HepG2 (cell line): Measurements from ENCODE around the gene HAO2. TPM values are rescaled to one million over a fixed set of nuclear protein-coding genes. Genes with fewer than 3 reads are reported as not detected.

ENCODE experiments used
- ATAC-seq: fragments of 200-7000 bp; cut with Tn5 transposase; 3 replicates; pipeline ENCODE4 v1.9.1; 2020; ENCODE audit warnings: mild to moderate bottlenecking, moderate library complexity
- BruUV-seq: library from RNA; stranded (reverse); fragments of 400-500 nt; replicated peaks from 2 replicates; lab custom pipeline; 2021; lab: Mats Ljungman, UMichigan
- CTCF ChIA-PET: fragments of 300-600 bp; formaldehyde crosslinking; extraction: SDS; loops from one replicate; lab custom pipeline; 2021; ENCODE audit warnings: low total read pairs, inconsistent platforms, low intra/inter-chr PET ratio; lab: Yijun Ruan, JAX
- POLR2A ChIA-PET: fragments of 350-600 bp; sonication (Branson Sonifier 250); formaldehyde crosslinking; loops from one replicate; lab custom pipeline; 2020; ENCODE audit warnings: antibody characterized with exemption, inconsistent platforms; lab: Yijun Ruan, JAX
- DNase-seq: peaks from one replicate; pipeline ENCODE4 v3.0.0-alpha.2; 2015; ENCODE audit warnings: low spot score
- FAIRE-seq: peaks from 3 replicates; lab custom pipeline; 2011; peaks lifted over from hg19 to GRCh38; lab: Jason Lieb, UNC
- H2AFZ ChIP-seq: one replicate; pipeline ENCODE4 v1.6.1; 2011; ENCODE audit warnings: low read length, inconsistent platforms
- H3K27ac ChIP-seq: fragments of 300-600 bp; 3 replicates; pipeline ENCODE4 v1.8.0; 2011; ENCODE audit warnings: mixed run types, mild to moderate bottlenecking, mixed read lengths, low read length, inconsistent platforms; ENCODE audit not compliant: insufficient read depth; ENCODE audit errors: extremely low read length
- H3K27me3 ChIP-seq, 2 experiments: fragments of 200-600 bp in 1 of 2; 2 replicates in 1 of 2; 3 replicates in 1 of 2; pipeline versions ENCODE4 v1.6.0 to v1.8.0; 2011; ENCODE audit warnings: low read length in 2 of 2, mild to moderate bottlenecking in 2 of 2, moderate library complexity in 2 of 2, inconsistent platforms in 1 of 2; ENCODE audit not compliant: insufficient read depth in 2 of 2, control insufficient read depth in 1 of 2
- H3K36me3 ChIP-seq, 2 experiments: fragments of 200-600 bp in 1 of 2; replicated peaks in 1 of 2; 2 replicates in 1 of 2; 3 replicates in 1 of 2; pipeline versions ENCODE4 v1.5.1 to v1.8.0; 2011; ENCODE audit warnings: low read length in 2 of 2, inconsistent platforms in 1 of 2; ENCODE audit not compliant: insufficient read depth in 2 of 2, control insufficient read depth in 1 of 2
- H3K4me1 ChIP-seq: 2 replicates; pipeline ENCODE4 v1.5.1; 2012; ENCODE audit warnings: low read length, inconsistent platforms; ENCODE audit not compliant: insufficient read depth
- H3K4me2 ChIP-seq: 2 replicates; pipeline ENCODE4 v1.6.0; 2011; ENCODE audit warnings: low read depth, low read length, inconsistent platforms
- H3K4me3 ChIP-seq, 3 experiments: fragments of 200-600 bp in 1 of 3; sonication (generic), shearing (Covaris generic) in 1 of 3; replicated peaks in 1 of 3; 2 replicates each; pipeline ENCODE4 v1.5.1; 2011 to 2016; ENCODE audit warnings: low read length in 3 of 3, inconsistent platforms in 2 of 3, low read depth in 2 of 3, mild to moderate bottlenecking in 2 of 3, control low read depth in 1 of 3, mixed read lengths in 1 of 3; ENCODE audit not compliant: insufficient read depth in 1 of 3
- H3K79me2 ChIP-seq: one replicate; pipeline ENCODE4 v1.6.1; 2011; ENCODE audit warnings: low read length, inconsistent platforms; ENCODE audit not compliant: insufficient read depth
- H3K9ac ChIP-seq: 2 replicates; pipeline ENCODE4 v1.6.0; 2011; ENCODE audit warnings: mild to moderate bottlenecking, low read depth, low read length, inconsistent platforms; ENCODE audit not compliant: insufficient read depth
- H3K9me3 ChIP-seq: 2 replicates; pipeline ENCODE4 v1.5.1; 2012; ENCODE audit warnings: mild to moderate bottlenecking, low read length
- H4K20me1 ChIP-seq: 2 replicates; pipeline ENCODE4 v1.6.0; 2011; ENCODE audit warnings: inconsistent platforms, mild to moderate bottlenecking, low read length, moderate library complexity; ENCODE audit not compliant: insufficient read depth
- CC2D1A ChIP-seq: sonication (generic); formaldehyde crosslinking; IDR thresholded peaks from 2 replicates; pipeline ENCODE4 v1.8.1; 2023; ENCODE audit warnings: mild to moderate bottlenecking, missing genetic modification reagents
- PHF20 ChIP-seq: sonication (generic); formaldehyde crosslinking; IDR thresholded peaks from 2 replicates; pipeline ENCODE4 v1.5.0; 2020; ENCODE audit warnings: mild to moderate bottlenecking, missing genetic modification reagents
- RFX5 ChIP-seq: IDR thresholded peaks from 2 replicates; pipeline ENCODE4 v1.6.1; 2011; ENCODE audit warnings: low read depth, low read length, improper control_type of control experiment
- SALL2 ChIP-seq: sonication (generic); formaldehyde crosslinking; IDR thresholded peaks from 2 replicates; pipeline ENCODE4 v1.8.1; 2023; ENCODE audit warnings: mild to moderate bottlenecking, missing genetic modification reagents, inconsistent platforms
- TP53 ChIP-seq: sonication (generic); formaldehyde crosslinking; conservative IDR thresholded peaks from 2 replicates; pipeline ENCODE4 v1.4.0; 2020; ENCODE audit warnings: missing genetic modification reagents
- ZNF160 ChIP-seq: sonication (generic); formaldehyde crosslinking; IDR thresholded peaks from 2 replicates; pipeline ENCODE4 v1.8.0; 2022; ENCODE audit warnings: mild to moderate bottlenecking, inconsistent platforms, missing genetic modification reagents
- ZNF260 ChIP-seq: sonication (generic); formaldehyde crosslinking; IDR thresholded peaks from 2 replicates; pipeline ENCODE4 v1.4.0; 2020; ENCODE audit warnings: missing genetic modification reagents, low read depth, mild to moderate bottlenecking, borderline replicate concordance
- ZNF326 ChIP-seq: sonication (generic); formaldehyde crosslinking; IDR thresholded peaks from 2 replicates; pipeline ENCODE4 v1.4.0; 2020; ENCODE audit warnings: missing genetic modification reagents, borderline replicate concordance
- ZNF724P ChIP-seq: sonication (generic); formaldehyde crosslinking; IDR thresholded peaks from 2 replicates; pipeline ENCODE4 v1.8.0; 2022; ENCODE audit warnings: missing genetic modification reagents, borderline replicate concordance
- ZNF746 ChIP-seq: sonication (generic); formaldehyde crosslinking; IDR thresholded peaks from 2 replicates; pipeline ENCODE4 v1.8.0; 2022; ENCODE audit warnings: mild to moderate bottlenecking, missing genetic modification reagents
- ZNF775 ChIP-seq: sonication (generic); formaldehyde crosslinking; IDR thresholded peaks from 2 replicates; pipeline ENCODE4 v1.4.0; 2020; ENCODE audit warnings: missing genetic modification reagents, mild to moderate bottlenecking, moderate library complexity, borderline replicate concordance
- ZSCAN25 ChIP-seq: sonication (generic); formaldehyde crosslinking; IDR thresholded peaks from 2 replicates; pipeline ENCODE4 v1.8.0; 2022; ENCODE audit warnings: mild to moderate bottlenecking, missing genetic modification reagents
- WGBS: methylation state at CpG from one replicate; pipeline ENCODE4 v1.1.6; 2017; ENCODE audit warnings: low lambda C conversion rate; 5-methylcytosine and 5-hydroxymethylcytosine counted together
- in situ Hi-C: cut with HindIII; loops from 2 replicates; pipeline ENCODE4 v1.10.0; 2017; ENCODE audit warnings: low pct_unique_long_range_greater_than_20kb; ENCODE audit not compliant: extremely low pct_ligation_motif_present
- intact Hi-C: fragments of 100-400 bp; cut with micrococcal nuclease; formaldehyde crosslinking; loops from one replicate; pipeline ENCODE4 v1.10.0; 2022; ENCODE audit not compliant: unreplicated experiment
- polyA plus RNA-seq, 8 experiments: library from polyadenylated mRNA; depleted of rRNA in 3 of 8; stranded (reverse) in 7 of 8; unstranded in 1 of 8; fragments of >200 nt; fragmentation: Illumina TruSeq in 4 of 8; extraction: Trizol in 4 of 8; gene quantifications; 2 replicates each; pipeline versions ENCODE4 v1.2.1 to v1.2.3, GENCODE V29; 2011 to 2016; ENCODE audit warnings: low read depth in 4 of 8, missing spikeins in 1 of 8, mixed read lengths in 1 of 8; ENCODE audit not compliant: insufficient read depth in 1 of 8
- total RNA-seq, 5 experiments: library from RNA; depleted of rRNA; stranded (reverse); fragments of >200 nt; fragmentation: Illumina TruSeq; extraction: Trizol; gene quantifications; 2 replicates each; pipeline ENCODE4 v1.2.3, GENCODE V29; 2016; ENCODE audit warnings: low read depth in 1 of 5
- TF ChIP-seq, protein P1 (sequence below): IDR thresholded peaks from 2 replicates; pipeline ENCODE4 v1.6.1; 2016
- TF ChIP-seq, protein P2 (sequence below): sonication (generic); formaldehyde crosslinking; IDR thresholded peaks from 2 replicates; pipeline ENCODE4 v1.9.0; 2021; ENCODE audit warnings: missing genetic modification reagents, borderline replicate concordance
- TF ChIP-seq, protein P3 (sequence below): sonication (generic); formaldehyde crosslinking; IDR thresholded peaks from 2 replicates; pipeline ENCODE4 v1.5.0; 2020; ENCODE audit warnings: missing genetic modification reagents, mild to moderate bottlenecking, borderline replicate concordance
- TF ChIP-seq, protein P4 (sequence below): sonication (generic); formaldehyde crosslinking; IDR thresholded peaks from 2 replicates; pipeline ENCODE4 v1.5.0; 2020; ENCODE audit warnings: missing genetic modification reagents
- TF ChIP-seq, protein P5 (sequence below): sonication (generic); formaldehyde crosslinking; IDR thresholded peaks from 2 replicates; pipeline ENCODE4 v1.4.0; 2020; ENCODE audit warnings: missing genetic modification reagents, borderline replicate concordance

HAO2 gene
- total and polyA plus RNA-seq, 2 of the 13 experiments (the other 11 are each of a cell fraction or from before 2014, with no cell fraction given): 0.05 to 0.09 TPM

DNA sequence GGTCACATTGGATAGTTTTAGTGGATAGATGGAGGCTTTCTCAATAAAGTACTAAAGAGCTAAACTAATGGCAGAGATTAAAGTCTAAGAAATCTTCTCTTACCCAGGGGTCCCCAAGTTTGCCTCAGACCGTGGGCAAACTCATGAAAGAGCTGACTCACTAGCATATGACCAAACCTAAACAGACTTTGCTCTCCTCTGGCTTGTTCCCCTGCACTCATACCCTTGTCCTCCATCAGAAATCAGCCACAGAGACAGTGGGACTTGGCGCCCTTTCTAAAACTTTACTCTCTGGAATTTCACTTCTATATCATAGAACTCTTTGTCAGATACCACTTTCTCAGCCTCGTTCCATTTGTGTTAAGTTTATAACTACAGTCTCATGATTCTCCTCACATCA, 29.4 kb downstream of the HAO2 start (continued):
- TF ChIP-seq ZNF775: no peak
- TF ChIP-seq TP53: no peak
- TF ChIP-seq, protein P1, sequence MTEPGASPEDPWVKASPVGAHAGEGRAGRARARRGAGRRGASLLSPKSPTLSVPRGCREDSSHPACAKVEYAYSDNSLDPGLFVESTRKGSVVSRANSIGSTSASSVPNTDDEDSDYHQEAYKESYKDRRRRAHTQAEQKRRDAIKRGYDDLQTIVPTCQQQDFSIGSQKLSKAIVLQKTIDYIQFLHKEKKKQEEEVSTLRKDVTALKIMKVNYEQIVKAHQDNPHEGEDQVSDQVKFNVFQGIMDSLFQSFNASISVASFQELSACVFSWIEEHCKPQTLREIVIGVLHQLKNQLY: no peak
- TF ChIP-seq ZNF160 (CRISPR knock-in tag): no peak
- TF ChIP-seq PHF20 (CRISPR knock-in tag): no peak
- TF ChIP-seq RFX5: no peak
- TF ChIP-seq, all 625 proteins: peak for 0

DNA sequence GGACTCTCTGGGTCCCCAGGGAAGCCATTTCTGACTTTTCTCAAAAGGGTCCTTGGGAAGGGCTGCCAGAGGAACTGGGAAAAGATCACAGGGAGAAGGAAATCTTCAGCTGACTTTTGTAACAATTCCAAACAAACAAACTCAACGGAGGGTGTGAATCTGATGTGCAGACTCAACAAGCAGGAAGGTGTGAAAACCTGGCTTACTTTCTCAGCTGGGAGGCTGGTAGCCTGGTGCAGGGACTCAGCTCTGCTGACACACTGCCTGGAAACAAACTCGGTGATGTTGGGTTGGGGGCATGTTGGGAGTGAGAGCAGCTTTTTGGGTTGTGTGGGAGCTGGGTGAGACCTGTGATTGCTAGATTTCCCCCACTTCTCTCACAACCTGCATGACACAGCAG, 36.2 kb downstream of the HAO2 start:
- intact Hi-C loops: no loop called here
- Histone ChIP-seq H3K79me2 (no peaks in the 10 kb centered on the region), H3K4me2 (no peak overlapping the region), H3K36me3 (no peaks in the 10 kb centered on the region), H3K4me3 (no peak overlapping the region), H3K4me1 (peaks cover 6% of the 10 kb centered on the region; the same call in 1 of the 2 replicates), H3K9ac (no peak overlapping the region), H4K20me1 (no peaks in the 10 kb centered on the region), H3K27me3 (no peaks in the 10 kb centered on the region), H2AFZ (no peak overlapping the region), H3K27ac (no peak overlapping the region), H3K9me3 (no peaks in the 10 kb centered on the region)
- FAIRE-seq: no peak
- 4% methylated on average over 2 of the region's 2 CpGs for WGBS
- in situ Hi-C loops: no loop called here
- BruUV-seq: no TSS peak
- ChIA-PET POLR2A (no interaction called here), CTCF (no interaction called here)
- no peak for ATAC-seq
- DNase-seq: no peak
- TF ChIP-seq, protein P2, sequence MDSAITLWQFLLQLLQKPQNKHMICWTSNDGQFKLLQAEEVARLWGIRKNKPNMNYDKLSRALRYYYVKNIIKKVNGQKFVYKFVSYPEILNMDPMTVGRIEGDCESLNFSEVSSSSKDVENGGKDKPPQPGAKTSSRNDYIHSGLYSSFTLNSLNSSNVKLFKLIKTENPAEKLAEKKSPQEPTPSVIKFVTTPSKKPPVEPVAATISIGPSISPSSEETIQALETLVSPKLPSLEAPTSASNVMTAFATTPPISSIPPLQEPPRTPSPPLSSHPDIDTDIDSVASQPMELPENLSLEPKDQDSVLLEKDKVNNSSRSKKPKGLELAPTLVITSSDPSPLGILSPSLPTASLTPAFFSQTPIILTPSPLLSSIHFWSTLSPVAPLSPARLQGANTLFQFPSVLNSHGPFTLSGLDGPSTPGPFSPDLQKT (CRISPR knock-in tag): no peak
- TF ChIP-seq ZSCAN25 (no peak), ZNF326 (no peak), ZNF724P (no peak), CC2D1A (CRISPR knock-in tag) (no peak), ZNF746 (CRISPR knock-in tag) (no peak), ZNF260 (CRISPR knock-in tag) (no peak), SALL2 (CRISPR knock-in tag) (no peak)
- TF ChIP-seq, protein P3, sequence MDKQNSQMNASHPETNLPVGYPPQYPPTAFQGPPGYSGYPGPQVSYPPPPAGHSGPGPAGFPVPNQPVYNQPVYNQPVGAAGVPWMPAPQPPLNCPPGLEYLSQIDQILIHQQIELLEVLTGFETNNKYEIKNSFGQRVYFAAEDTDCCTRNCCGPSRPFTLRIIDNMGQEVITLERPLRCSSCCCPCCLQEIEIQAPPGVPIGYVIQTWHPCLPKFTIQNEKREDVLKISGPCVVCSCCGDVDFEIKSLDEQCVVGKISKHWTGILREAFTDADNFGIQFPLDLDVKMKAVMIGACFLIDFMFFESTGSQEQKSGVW (CRISPR knock-in tag): no peak
- TF ChIP-seq, protein P4, sequence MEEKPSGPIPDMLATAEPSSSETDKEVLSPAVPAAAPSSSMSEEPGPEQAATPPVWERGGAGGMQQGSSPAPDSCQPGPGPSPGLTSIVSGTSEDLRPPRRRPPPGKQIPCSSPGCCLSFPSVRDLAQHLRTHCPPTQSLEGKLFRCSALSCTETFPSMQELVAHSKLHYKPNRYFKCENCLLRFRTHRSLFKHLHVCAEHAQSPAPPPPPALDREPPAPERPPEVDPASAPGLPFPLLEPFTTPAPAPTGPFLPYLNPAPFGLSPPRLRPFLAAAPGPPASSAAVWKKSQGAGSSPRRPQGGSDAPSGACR: no peak
- TF ChIP-seq, protein P5, sequence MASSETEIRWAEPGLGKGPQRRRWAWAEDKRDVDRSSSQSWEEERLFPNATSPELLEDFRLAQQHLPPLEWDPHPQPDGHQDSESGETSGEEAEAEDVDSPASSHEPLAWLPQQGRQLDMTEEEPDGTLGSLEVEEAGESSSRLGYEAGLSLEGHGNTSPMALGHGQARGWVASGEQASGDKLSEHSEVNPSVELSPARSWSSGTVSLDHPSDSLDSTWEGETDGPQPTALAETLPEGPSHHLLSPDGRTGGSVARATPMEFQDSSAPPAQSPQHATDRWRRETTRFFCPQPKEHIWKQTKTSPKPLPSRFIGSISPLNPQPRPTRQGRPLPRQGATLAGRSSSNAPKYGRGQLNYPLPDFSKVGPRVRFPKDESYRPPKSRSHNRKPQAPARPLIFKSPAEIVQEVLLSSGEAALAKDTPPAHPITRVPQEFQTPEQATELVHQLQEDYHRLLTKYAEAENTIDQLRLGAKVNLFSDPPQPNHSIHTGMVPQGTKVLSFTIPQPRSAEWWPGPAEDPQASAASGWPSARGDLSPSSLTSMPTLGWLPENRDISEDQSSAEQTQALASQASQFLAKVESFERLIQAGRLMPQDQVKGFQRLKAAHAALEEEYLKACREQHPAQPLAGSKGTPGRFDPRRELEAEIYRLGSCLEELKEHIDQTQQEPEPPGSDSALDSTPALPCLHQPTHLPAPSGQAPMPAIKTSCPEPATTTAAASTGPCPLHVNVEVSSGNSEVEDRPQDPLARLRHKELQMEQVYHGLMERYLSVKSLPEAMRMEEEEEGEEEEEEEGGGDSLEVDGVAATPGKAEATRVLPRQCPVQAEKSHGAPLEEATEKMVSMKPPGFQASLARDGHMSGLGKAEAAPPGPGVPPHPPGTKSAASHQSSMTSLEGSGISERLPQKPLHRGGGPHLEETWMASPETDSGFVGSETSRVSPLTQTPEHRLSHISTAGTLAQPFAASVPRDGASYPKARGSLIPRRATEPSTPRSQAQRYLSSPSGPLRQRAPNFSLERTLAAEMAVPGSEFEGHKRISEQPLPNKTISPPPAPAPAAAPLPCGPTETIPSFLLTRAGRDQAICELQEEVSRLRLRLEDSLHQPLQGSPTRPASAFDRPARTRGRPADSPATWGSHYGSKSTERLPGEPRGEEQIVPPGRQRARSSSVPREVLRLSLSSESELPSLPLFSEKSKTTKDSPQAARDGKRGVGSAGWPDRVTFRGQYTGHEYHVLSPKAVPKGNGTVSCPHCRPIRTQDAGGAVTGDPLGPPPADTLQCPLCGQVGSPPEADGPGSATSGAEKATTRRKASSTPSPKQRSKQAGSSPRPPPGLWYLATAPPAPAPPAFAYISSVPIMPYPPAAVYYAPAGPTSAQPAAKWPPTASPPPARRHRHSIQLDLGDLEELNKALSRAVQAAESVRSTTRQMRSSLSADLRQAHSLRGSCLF: no peak
